SJCRH30 (cell line): Measurements from ENCODE around the gene FKBP5. TPM values are rescaled to one million over a fixed set of nuclear protein-coding genes. Genes with fewer than 3 reads are reported as not detected.

Experiments used
- DNase-seq, 2 experiments: peaks; one replicate each; pipeline ENCODE4 v3.0.0-alpha.2; 2015 to 2020
- H3K27ac ChIP-seq: fragments of 250-450 bp; sonication (Bioruptor Pico); 2 replicates; pipeline ENCODE4 v1.5.1; 2020; ENCODE audit warnings: mild to moderate bottlenecking, moderate library complexity
- H3K27me3 ChIP-seq: fragments of 250-450 bp; sonication (Bioruptor Pico); 2 replicates; pipeline ENCODE4 v1.5.1; 2020; ENCODE audit warnings: mild to moderate bottlenecking, moderate library complexity
- H3K36me3 ChIP-seq: fragments of 250-450 bp; sonication (Bioruptor Pico); 2 replicates; pipeline ENCODE4 v1.5.1; 2020; ENCODE audit warnings: mild to moderate bottlenecking, moderate library complexity
- H3K4me1 ChIP-seq: fragments of 250-450 bp; sonication (Bioruptor Pico); 2 replicates; pipeline ENCODE4 v1.5.1; 2020; ENCODE audit warnings: mild to moderate bottlenecking, moderate library complexity
- H3K4me3 ChIP-seq: fragments of 250-450 bp; sonication (Bioruptor Pico); 2 replicates; pipeline ENCODE4 v1.5.1; 2020; ENCODE audit warnings: mild to moderate bottlenecking, moderate library complexity
- H3K9me3 ChIP-seq: fragments of 250-450 bp; sonication (Bioruptor Pico); replicated peaks from 2 replicates; pipeline ENCODE4 v1.5.1; 2020; ENCODE audit warnings: mild to moderate bottlenecking, moderate library complexity
- total RNA-seq: library from RNA; depleted of rRNA; stranded (reverse); fragments of >200 nt; shearing (Covaris generic); gene quantifications from 2 replicates; pipeline ENCODE4 v1.2.3, GENCODE V29; 2014

Gene FKBP5
- total RNA-seq, 1 experiment from 2014 or later, result not detected

DNA sequence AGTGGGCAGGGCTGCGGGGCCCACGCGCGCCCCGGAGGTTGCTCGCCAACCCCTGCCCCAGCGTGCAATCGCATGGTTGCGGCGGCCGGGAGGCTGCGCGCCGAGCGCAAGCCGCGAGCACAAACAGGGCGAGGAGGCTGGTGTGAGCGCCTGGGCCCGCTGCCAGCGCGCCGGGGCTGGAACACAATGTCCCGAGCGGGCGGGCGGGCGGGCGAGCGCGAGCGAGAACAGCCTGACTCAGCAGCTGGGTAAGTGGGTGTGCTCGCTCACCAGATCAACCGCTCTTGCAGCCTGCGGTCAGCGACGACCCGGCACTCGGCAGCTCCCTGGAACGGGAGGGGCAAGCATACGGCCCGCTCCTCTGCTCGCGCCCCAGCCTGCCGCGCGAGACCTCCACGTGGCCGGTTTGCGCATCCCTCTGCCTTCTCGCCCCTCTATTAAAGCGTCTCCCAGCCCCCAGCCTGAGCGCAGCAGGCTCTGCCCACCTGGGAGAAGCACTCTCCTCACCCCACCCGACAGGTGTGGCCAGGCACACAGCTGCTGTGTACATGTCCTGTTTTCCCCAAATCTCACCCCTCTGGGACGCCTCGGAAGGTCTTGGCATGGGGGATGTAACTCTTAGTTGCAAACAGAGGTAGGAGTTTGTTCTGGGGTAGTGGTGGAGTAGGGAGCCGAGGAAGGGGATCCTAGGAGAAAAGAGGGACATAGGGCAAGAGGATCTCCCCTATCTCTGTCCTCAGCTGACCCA is 39.4 kb upstream of the FKBP5 start:
- H3K4me1 ChIP-seq, result peaks cover 26% of the 10 kb centered on the region
- no peaks in the 10 kb centered on the region for H3K36me3 ChIP-seq
- peak overlapping the region; percentile 63 for H3K4me3 ChIP-seq
- peak overlapping the region; percentile 44; the same call in 1 of the 2 replicates for H3K27ac ChIP-seq
- H3K27me3 ChIP-seq, result peaks cover 4% of the 10 kb centered on the region; the same call in 1 of the 2 replicates
- DNase-seq, result peak; percentile 80 to 85
- no peaks in the 10 kb centered on the region for H3K9me3 ChIP-seq

DNA sequence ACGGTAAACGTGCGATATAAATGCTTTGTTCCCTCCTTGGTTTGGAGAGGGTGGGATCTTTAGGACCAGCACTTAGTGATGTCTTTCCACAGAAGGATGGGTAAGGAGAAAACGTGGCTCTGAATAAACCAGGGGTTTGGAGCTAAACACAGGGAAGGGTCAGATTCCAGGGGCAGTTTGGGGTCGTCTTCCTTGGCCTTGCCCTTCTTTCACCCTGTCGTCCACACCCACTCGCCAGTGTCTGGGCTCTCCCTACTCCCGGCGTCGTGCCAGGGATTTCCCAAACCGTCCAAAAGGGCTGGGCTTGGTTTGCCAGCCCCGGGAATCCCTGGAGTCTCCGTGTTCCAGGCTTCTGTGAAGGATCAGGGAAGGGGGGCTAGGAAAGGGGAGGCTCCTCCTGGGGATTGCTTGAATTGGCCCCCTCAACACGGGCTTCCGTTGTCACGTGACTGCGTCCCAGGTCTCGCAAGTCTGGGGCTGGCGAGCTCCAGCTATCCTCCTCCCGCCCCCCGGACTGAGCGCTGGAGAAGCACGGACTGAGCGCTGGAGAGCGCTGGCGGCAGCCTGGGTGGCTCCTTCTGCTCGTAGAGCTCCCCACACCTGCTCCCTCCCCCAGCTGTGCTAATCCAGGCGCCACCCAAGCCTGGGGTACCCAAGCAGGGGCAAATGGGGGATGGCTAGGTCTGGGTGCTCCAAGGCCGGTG is 38.7 kb upstream of the FKBP5 start:
- no peaks in the 10 kb centered on the region for H3K9me3 ChIP-seq
- H3K4me3 ChIP-seq, result peak overlapping the region; percentile 63
- peak overlapping the region; percentile 44; the same call in 1 of the 2 replicates for H3K27ac ChIP-seq
- no peaks in the 10 kb centered on the region for H3K36me3 ChIP-seq
- H3K4me1 ChIP-seq, result peaks cover 20% of the 10 kb centered on the region
- H3K27me3 ChIP-seq, result peaks cover 4% of the 10 kb centered on the region; the same call in 1 of the 2 replicates
- DNase-seq, result peak; percentile 76

DNA sequence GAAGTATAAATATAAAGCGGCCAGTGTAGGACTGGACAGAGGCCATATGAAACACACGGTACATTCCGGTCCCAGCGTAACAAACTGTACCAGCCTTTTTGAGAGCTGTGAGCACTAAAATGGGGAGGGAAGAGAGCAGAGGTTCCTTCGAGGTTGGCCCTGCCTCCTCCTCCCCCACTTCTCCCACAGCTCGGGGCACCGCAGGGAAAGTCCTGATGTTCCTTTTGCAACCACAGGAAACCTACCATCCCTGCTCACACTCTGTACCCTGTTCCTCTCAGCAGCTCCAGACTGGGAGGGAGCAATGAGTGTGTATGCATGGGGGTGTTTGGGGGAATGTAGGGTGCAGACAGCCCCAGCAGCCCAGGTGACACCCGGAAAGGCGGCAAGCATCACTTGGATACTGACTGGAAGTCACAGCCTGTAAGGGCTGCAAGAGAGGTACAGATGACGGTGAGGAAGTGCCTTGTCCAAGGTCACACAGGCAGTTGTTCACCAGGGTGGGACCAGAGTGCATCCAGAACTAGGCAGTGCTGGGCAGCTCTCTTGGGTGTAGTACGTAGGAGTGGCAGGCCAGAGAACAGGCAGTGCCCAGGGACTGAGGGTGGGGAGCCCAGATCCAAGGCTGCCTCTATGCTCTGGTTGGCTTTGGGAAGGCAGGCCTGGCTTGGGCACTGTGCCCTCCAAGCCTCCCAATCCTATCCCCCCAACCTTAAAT is 37.2 kb upstream of the FKBP5 start:
- H3K27ac ChIP-seq, result no peak overlapping the region
- DNase-seq, result no peak
- H3K4me3 ChIP-seq, result no peak overlapping the region
- no peaks in the 10 kb centered on the region for H3K36me3 ChIP-seq
- peaks cover 4% of the 10 kb centered on the region; the same call in 1 of the 2 replicates for H3K27me3 ChIP-seq
- no peaks in the 10 kb centered on the region for H3K9me3 ChIP-seq
- peaks cover 18% of the 10 kb centered on the region for H3K4me1 ChIP-seq

DNA sequence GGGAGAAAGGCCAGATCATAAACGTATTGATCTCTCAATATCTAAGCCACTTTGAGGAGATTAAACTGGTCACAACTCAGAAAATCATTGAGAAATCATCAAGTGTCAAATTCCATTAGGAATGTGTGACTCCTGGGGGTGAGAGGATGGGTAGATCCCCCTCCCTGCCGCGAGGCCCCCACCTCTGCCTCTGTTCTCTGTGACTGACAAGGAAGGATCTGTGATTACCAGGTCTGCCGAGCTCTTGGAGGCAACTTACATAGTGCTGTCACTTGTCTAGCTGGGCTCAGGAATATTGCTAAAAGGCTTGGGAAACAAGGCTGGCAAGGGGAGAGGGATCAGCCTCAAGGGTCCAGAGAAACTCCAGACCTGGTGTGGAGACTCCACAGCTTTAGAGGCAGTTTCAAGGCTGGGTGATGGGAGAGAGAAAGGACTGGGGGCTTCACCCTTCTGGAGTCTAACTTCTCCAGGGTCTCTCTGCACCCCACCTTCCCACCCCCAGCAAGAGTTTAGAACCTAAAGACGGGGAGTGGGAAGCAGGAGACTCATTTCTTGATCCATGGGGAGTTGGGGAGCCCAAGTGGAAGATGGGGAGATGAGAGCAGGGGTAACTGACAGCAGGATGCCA is 36.5 kb upstream of the FKBP5 start:
- no peaks in the 10 kb centered on the region for H3K9me3 ChIP-seq
- peaks cover 4% of the 10 kb centered on the region; the same call in 1 of the 2 replicates for H3K27me3 ChIP-seq
- H3K27ac ChIP-seq, result no peak overlapping the region
- no peak overlapping the region for H3K4me3 ChIP-seq
- no peak for DNase-seq
- peaks cover 18% of the 10 kb centered on the region for H3K4me1 ChIP-seq
- H3K36me3 ChIP-seq, result no peaks in the 10 kb centered on the region

DNA sequence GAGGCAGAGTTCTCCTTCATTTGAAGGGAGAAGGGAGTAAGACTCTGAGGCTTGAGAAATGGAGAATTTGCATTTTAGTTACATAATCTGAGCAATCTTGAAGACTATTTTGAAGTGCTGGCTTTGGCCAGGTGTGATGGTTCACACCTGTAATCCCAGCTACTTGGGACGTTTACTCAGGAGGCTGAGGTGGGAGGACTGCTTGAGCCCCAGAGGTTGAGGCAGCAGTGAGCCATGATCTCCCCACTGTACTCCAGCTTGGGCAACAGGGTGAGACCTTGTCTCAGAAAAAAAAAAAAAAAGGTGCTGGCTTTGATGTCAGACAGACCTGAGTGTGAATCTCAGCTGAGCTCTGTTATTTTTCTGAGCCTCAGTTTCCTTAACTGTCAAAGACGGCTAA is 35.8 kb upstream of the FKBP5 start:
- peaks cover 18% of the 10 kb centered on the region for H3K4me1 ChIP-seq
- no peaks in the 10 kb centered on the region for H3K36me3 ChIP-seq
- no peak for DNase-seq
- H3K9me3 ChIP-seq, result no peaks in the 10 kb centered on the region
- H3K27ac ChIP-seq, result no peak overlapping the region
- peaks cover 4% of the 10 kb centered on the region; the same call in 1 of the 2 replicates for H3K27me3 ChIP-seq
- H3K4me3 ChIP-seq, result no peak overlapping the region

DNA sequence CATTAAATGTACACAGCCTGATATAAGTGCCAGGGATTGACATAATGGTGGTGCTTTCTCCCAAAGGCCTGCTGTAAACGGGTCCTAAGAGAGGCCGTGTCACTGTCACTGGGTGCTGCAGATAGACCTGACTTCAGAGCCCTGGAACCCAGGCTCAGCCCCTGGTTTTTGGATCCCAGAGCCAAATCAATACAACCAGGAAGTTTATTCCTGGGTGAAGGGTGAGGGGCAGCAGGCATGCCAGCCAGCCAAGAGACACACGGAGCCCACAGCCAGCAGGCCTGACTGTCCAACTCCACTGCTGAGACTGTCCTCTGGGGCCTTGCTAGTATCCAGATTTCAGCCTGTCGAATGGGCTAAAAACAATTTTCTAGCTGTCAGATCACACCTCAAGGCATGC is 35.3 kb upstream of the FKBP5 start:
- H3K4me3 ChIP-seq, result no peak overlapping the region
- peaks cover 5% of the 10 kb centered on the region; the same call in 1 of the 2 replicates for H3K27me3 ChIP-seq
- H3K4me1 ChIP-seq, result peaks cover 18% of the 10 kb centered on the region
- DNase-seq, result no peak
- no peaks in the 10 kb centered on the region for H3K36me3 ChIP-seq
- no peaks in the 10 kb centered on the region for H3K9me3 ChIP-seq
- no peak overlapping the region for H3K27ac ChIP-seq

DNA sequence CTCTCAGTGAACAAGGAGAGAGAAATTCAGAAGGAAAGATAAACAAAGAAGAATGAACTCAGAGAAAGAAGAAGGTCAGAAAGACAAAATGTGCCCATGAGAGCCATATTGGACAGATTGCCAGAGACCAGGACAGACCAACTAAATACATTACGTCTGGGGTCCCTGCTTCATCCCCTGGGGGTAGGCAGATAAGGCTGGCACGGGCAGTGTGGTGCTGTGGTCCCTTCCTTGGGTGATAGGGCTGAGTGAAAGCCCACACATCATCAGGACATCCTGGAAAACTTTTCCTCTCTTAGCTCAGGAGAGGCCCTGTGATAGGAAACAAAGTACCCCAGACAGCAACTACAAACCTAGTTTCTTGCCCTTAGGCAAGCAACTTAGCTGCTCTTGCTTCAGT is 34.9 kb upstream of the FKBP5 start:
- Histone ChIP-seq H3K9me3 (no peaks in the 10 kb centered on the region), H3K4me3 (no peak overlapping the region), H3K4me1 (peaks cover 15% of the 10 kb centered on the region)

DNA sequence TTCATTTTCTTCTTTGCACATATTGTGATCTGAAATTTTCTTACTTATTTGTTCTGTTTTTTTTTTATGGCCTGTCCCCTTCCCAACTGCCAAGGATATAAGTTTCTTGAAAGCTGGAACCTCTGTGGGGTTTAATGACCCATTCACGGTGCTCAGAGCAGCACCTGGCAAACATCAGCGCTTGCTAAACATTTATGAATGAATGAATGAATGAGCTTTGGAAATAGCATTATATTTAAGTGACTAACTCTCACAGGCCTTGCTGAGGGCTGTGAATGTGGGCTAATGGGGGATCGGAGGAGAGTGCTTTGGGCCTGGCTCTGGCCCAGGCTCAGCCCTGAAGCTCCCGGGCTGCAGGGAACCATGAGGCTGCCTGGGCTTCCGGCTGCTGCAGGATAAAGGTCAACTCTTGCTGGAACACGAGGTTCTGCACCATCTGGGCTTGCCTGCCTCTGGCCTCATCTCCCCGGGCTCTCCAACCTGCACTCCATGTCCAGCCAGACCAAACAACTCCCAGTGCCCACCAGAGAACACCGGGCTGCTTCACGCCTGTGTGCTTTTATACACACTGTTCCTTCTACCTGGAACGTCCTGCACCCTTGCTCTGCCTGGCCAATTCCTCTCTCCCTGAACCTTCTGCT is 33.5 kb upstream of the FKBP5 start:
- no peak overlapping the region for H3K4me3 ChIP-seq
- H3K27me3 ChIP-seq, result peaks cover 12% of the 10 kb centered on the region; the same call in 1 of the 2 replicates
- no peak for DNase-seq
- no peak overlapping the region for H3K27ac ChIP-seq
- no peaks in the 10 kb centered on the region for H3K9me3 ChIP-seq
- H3K36me3 ChIP-seq, result no peaks in the 10 kb centered on the region
- H3K4me1 ChIP-seq, result peaks cover 10% of the 10 kb centered on the region

More for the DNA sequence above, 34.9 kb upstream of the FKBP5 start:
- Histone ChIP-seq H3K27me3 (peaks cover 10% of the 10 kb centered on the region; the same call in 1 of the 2 replicates), H3K36me3 (no peaks in the 10 kb centered on the region), H3K27ac (no peak overlapping the region)
- no peak for DNase-seq

DNA sequence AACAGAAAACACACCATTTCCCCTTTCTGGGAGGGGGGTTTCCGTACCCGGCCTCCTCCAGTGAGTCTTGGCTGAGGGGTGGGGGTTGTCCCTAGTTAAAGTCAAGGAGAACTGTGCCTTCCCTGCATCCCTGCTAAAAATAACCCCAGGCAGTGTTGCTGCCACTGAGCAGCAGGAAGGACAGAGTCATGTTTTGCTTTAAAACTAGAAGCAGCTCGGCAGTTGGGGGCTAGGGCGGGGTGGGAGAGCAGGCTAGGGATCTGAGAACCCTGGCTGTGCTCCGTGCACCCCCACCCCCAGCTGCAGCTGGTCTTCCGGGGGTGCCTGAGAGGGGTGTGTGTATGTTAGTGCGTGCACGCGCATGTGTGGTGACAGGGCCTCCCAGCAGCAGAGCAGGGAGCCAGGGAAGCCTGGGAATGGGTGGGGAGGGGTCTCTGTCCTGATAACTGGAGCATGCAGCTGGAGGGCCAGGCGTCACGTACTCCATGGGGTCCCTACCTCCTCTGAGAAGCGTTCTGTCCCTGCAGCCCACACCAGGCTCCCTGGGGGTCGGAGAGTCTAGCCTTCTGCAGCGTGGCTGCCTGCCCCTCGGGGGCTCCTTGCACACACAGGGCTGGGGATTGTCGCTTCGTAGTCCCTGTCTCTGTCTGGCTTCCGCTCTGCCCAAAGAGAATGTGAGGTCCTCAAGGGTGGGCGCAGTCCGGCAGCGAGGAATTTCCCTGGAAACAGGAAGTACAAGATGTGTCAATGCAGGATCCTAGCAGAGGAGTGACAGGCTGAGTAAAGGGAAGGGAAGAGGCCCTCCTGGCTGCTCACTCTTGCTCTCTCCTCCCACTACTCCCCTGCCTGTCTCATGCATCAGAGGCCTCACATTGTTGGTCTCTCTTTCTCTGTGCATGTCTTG is 31.4 kb upstream of the FKBP5 start:
- Histone ChIP-seq H3K27me3 (peaks cover 8% of the 10 kb centered on the region; the same call in 1 of the 2 replicates), H3K4me3 (peak overlapping the region; percentile 44), H3K27ac (no peak overlapping the region), H3K4me1 (no peaks in the 10 kb centered on the region), H3K36me3 (no peaks in the 10 kb centered on the region), H3K9me3 (no peaks in the 10 kb centered on the region)
- no peak for DNase-seq

DNA sequence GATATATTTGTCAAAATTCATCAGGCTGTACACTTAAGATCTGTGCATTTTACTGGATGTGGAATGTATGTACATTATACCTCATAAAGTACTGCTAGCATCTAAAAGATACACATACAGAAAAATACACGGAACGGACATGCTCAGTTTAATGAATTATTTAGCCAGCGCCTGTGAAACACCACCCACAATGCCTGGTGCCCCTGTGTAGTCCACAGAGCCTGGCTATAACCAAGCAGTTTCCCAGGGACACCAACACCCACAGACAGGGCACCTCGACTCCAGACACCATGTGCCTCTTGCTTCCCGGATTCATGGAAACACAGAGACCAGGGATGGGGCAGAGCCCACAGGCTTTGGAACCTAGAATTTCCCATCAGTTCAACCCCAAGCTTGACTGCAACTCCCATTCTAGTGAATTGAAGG is 30.7 kb upstream of the FKBP5 start:
- DNase-seq, result no peak
- Histone ChIP-seq H3K9me3 (no peaks in the 10 kb centered on the region), H3K36me3 (no peaks in the 10 kb centered on the region), H3K27me3 (peaks cover 8% of the 10 kb centered on the region; the same call in 1 of the 2 replicates), H3K4me3 (no peak overlapping the region), H3K4me1 (no peaks in the 10 kb centered on the region), H3K27ac (no peak overlapping the region)

DNA sequence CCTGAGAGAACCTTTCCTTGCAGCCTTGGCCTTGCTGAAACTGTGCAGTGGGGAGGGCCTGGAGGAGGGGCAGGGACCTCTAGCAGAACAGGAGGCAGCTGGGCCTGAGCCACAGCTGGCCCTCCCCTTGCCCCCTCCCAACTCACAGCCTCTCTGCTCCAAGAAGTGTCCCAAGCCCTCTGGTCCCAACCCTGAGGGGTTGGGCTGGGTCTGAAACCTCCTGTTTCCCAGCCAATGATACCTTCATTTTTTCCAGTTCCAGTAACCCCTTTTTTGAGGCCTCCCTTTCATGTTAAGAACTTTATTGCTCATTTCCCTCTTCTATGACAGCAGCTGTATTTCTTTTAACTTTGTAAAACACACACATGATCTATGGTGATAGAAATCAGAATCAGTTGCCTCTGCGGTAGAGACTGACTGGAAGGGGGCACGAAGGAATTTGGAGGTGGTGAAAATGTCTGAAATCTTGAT is 30.2 kb upstream of the FKBP5 start:
- Histone ChIP-seq H3K9me3 (no peaks in the 10 kb centered on the region), H3K27me3 (peaks cover 8% of the 10 kb centered on the region; the same call in 1 of the 2 replicates), H3K36me3 (no peaks in the 10 kb centered on the region), H3K4me3 (no peak overlapping the region), H3K27ac (no peak overlapping the region), H3K4me1 (no peaks in the 10 kb centered on the region)
- no peak for DNase-seq

DNA sequence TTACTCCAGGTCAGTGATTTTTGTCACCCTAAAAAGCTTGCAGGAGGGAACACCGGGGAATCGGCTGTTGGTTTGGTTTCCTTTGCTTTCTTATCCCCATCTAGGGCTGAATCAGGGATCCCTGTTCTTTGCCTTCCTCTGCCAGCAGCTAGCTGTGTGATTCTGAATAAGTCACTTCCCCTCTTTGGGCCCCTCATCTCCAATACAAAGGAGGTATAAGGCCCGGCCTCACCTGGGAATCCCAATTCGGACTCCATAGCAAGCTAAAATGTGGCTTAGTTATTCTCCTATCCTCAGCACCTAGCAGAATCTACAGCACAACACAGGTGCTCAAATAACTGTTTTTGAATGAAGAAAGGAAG is 29.6 kb upstream of the FKBP5 start:
- Histone ChIP-seq H3K36me3 (no peaks in the 10 kb centered on the region), H3K9me3 (no peaks in the 10 kb centered on the region), H3K4me1 (no peaks in the 10 kb centered on the region), H3K27ac (no peak overlapping the region), H3K4me3 (no peak overlapping the region), H3K27me3 (peaks cover 8% of the 10 kb centered on the region; the same call in 1 of the 2 replicates)
- DNase-seq, result no peak
